A549 (cell line): ENCODE results near the gene OR4E2.

ENCODE experiments used
- CBX8 ChIP-seq: fragments of 200-600 bp; sonication (generic); IDR thresholded peaks from 2 replicates; pipeline ENCODE4 v1.6.1; 2016
- GATA3 ChIP-seq: IDR thresholded peaks from 2 replicates; pipeline ENCODE4 v1.6.1; 2012; ENCODE audit warnings: borderline replicate concordance
- RAD21 ChIP-seq, 2 experiments: fragments of >200 bp in 1 of 2; sonication (Bioruptor Twin) in 1 of 2; formaldehyde crosslinking in 1 of 2; IDR thresholded peaks in 1 of 2; conservative IDR thresholded peaks in 1 of 2; 2 replicates in 1 of 2; 3 replicates in 1 of 2; pipeline ENCODE4 v1.6.1; 2012 to 2018; ENCODE audit warnings: inconsistent platforms in 1 of 2
- TF ChIP-seq, protein P1 (sequence below): fragments of >200 bp; sonication (Bioruptor Twin); formaldehyde crosslinking; IDR thresholded peaks from 3 replicates; pipeline ENCODE4 v1.5.1; 2016

DNA sequence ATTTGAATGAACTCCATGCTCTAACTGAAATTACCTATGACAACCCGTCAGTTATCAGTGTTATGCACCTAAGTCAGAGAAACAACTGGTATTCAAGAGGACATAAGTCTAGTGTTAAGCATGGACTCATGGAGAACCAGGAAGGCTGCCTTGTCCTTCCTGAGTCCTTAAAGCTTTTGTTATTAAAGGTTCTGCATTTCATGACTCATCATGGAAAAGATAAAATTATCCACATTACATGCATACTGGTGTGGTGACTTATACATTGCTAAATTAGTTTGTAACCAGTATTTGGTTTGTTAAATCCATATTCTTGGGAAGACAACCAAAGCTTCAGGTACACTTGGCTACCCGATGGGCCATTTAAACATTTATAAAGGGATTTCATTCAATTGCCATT is 26.4 kb downstream of the OR4E2 start:
- TF ChIP-seq, protein P1, sequence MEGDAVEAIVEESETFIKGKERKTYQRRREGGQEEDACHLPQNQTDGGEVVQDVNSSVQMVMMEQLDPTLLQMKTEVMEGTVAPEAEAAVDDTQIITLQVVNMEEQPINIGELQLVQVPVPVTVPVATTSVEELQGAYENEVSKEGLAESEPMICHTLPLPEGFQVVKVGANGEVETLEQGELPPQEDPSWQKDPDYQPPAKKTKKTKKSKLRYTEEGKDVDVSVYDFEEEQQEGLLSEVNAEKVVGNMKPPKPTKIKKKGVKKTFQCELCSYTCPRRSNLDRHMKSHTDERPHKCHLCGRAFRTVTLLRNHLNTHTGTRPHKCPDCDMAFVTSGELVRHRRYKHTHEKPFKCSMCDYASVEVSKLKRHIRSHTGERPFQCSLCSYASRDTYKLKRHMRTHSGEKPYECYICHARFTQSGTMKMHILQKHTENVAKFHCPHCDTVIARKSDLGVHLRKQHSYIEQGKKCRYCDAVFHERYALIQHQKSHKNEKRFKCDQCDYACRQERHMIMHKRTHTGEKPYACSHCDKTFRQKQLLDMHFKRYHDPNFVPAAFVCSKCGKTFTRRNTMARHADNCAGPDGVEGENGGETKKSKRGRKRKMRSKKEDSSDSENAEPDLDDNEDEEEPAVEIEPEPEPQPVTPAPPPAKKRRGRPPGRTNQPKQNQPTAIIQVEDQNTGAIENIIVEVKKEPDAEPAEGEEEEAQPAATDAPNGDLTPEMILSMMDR: no peak
- no peak for TF ChIP-seq CBX8
- TF ChIP-seq GATA3: no peak
- no peak for TF ChIP-seq RAD21 (conservative IDR thresholded peaks at IDR 0.05 in 1 of 2, IDR thresholded peaks at IDR 0.05 in 1 of 2)
